Measurements from ENCODE around the gene LRP1B. TPM values are rescaled to one million over a fixed set of nuclear protein-coding genes. Genes with fewer than 3 reads are reported as not detected.
"Not testable (repeated sequence)": the region's sequence is repeated elsewhere in the genome, so short reads cannot be mapped to it uniquely, and the experiment has no call there.

The LRP1B gene
- total RNA-seq, 1 experiment from 2014 or later: 0.21 TPM

DNA sequence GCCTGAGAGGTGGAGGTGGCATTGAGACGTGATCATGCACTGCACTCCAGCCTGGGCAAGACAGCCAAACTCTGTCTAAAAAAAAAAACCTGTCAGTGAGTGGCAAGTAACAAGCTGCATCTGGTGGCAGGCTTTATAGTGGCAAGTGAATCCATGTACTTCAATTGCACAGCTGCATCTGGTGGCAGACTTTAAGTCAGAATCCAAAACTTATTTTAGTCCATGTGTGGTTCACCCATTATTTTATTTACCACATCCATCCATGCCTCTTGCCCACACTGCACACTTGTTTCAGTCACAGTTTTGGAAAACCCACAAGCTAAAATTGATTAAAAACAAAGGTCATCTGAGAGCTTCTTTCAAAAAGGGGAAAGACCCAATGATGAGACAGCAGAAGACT, 1714.2 kb downstream of the LRP1B start:
- intact Hi-C loops (cut with micrococcal nuclease; ENCODE audit: unreplicated experiment): no loop called here
- Mint-ChIP-seq H3K27ac (ENCODE audit: unreplicated experiment) (no peak overlapping the region), H3K36me3 (ENCODE audit: insufficient read depth, unreplicated experiment) (no peaks in the 10 kb centered on the region), H3K4me1 (ENCODE audit: low read depth, unreplicated experiment) (no peaks in the 10 kb centered on the region), H3K27me3 (ENCODE audit: unreplicated experiment) (no peaks in the 10 kb centered on the region), H3K9me3 (ENCODE audit: low read depth, unreplicated experiment) (no peaks in the 10 kb centered on the region), H3K4me3 (ENCODE audit: low read depth, unreplicated experiment) (no peak overlapping the region)
- CTCF ChIA-PET: no interaction called here
- BruUV-seq (replicated peaks): no TSS peak
- no peak for DNase-seq
- TF ChIP-seq, protein P1, sequence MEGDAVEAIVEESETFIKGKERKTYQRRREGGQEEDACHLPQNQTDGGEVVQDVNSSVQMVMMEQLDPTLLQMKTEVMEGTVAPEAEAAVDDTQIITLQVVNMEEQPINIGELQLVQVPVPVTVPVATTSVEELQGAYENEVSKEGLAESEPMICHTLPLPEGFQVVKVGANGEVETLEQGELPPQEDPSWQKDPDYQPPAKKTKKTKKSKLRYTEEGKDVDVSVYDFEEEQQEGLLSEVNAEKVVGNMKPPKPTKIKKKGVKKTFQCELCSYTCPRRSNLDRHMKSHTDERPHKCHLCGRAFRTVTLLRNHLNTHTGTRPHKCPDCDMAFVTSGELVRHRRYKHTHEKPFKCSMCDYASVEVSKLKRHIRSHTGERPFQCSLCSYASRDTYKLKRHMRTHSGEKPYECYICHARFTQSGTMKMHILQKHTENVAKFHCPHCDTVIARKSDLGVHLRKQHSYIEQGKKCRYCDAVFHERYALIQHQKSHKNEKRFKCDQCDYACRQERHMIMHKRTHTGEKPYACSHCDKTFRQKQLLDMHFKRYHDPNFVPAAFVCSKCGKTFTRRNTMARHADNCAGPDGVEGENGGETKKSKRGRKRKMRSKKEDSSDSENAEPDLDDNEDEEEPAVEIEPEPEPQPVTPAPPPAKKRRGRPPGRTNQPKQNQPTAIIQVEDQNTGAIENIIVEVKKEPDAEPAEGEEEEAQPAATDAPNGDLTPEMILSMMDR (IDR thresholded peaks at IDR 0.05; ENCODE audit: unreplicated experiment): no peak

DNA sequence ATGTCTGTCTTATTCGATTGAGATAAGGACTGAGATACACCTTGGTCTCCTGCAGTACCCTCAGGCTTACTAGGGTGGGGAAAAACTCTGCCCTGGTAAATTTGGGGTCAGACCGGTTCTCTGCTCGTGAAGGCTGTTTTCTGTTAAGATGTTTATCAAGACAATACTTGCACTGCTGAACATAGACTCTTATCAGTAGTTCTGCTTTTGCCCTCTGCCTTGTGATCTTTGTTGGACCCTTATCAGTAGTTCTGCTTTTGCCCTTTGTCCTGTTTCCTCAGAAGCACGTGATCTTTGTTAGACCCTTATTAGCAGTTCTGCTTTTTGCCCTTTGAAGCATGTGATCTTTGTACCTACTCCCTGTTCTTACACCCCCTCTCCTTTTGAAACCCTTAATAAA, 1715.8 kb downstream of the LRP1B start:
- CTCF ChIA-PET; intact Hi-C loops (cut with micrococcal nuclease; ENCODE audit: unreplicated experiment); H3K4me1 Mint-ChIP-seq (ENCODE audit: low read depth, unreplicated experiment); DNase-seq; BruUV-seq (replicated peaks); H3K4me3 Mint-ChIP-seq (ENCODE audit: low read depth, unreplicated experiment); H3K27me3 Mint-ChIP-seq (ENCODE audit: unreplicated experiment); H3K27ac Mint-ChIP-seq (ENCODE audit: unreplicated experiment); H3K36me3 Mint-ChIP-seq (ENCODE audit: insufficient read depth, unreplicated experiment); H3K9me3 Mint-ChIP-seq (ENCODE audit: low read depth, unreplicated experiment): not testable (repeated sequence)

DNA sequence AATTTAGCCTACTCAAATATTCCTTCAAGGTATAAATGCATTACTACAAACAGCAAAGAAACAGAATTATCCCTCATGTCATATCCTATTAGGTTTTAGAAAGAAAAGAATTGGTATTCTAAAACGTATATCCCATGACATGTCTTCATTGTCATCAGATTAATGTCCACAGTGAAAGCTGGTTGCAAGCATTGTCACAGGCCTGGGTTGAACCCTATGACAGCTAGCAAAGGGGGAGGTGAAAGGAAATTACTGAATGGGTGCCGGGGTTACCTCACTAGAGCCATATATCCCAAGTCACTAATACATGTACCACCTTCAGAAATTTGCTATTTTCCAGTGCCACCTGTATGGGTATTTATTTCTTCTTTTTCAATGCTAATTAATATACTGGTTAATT, 1720.1 kb downstream of the LRP1B start:
- Mint-ChIP-seq H3K4me1 (ENCODE audit: low read depth, unreplicated experiment) (no peaks in the 10 kb centered on the region), H3K36me3 (ENCODE audit: insufficient read depth, unreplicated experiment) (no peaks in the 10 kb centered on the region), H3K27me3 (ENCODE audit: unreplicated experiment) (no peaks in the 10 kb centered on the region), H3K27ac (ENCODE audit: unreplicated experiment) (no peak overlapping the region), H3K9me3 (ENCODE audit: low read depth, unreplicated experiment) (no peaks in the 10 kb centered on the region), H3K4me3 (ENCODE audit: low read depth, unreplicated experiment) (no peak overlapping the region)
- BruUV-seq (replicated peaks): no TSS peak
- intact Hi-C loops (cut with micrococcal nuclease; ENCODE audit: unreplicated experiment): no loop called here
- TF ChIP-seq, protein P1 (IDR thresholded peaks at IDR 0.05; ENCODE audit: unreplicated experiment): no peak
- CTCF ChIA-PET: no interaction called here
- no peak for DNase-seq

DNA sequence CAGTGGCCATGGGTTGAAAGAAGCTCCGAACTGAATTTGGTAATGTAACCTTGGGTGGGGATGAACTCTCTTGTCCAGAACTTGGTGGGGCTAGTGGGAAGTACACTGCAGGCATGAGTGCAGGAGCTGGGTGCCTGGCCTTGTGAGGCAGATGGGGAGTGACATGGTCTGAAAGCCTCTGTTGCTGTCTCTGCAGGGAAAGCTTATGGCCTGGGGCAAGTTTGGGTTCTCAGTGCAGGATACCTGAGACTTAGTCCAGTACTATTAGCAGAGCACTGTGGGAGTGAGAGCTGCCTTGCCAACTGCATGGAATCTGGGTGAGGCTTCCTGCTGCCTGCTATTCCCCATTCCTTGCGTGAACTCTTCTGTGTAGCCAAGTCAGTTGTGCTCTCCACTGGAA, 1729.8 kb downstream of the LRP1B start:
- no peak overlapping the region for H3K27ac Mint-ChIP-seq (ENCODE audit: unreplicated experiment)

DNA sequence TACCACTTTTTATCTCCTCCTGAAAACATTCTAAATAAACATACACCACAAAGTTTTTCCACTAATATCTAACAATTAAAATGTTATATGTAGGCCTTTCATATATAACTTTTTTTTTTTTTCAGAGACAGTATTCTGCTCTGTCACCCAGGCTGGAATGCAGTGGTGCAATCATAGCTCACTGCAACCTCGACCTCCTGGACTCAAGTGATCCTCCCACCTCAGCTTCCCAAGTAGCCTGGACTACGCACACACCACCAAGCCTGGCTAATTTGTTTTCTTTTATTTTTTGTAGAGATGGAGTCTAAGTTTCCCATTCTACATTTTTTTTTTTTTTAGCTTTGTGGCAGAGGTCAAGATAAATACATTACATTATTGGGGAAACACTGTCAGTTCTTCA, 1738.0 kb downstream of the LRP1B start:
- TF ChIP-seq, protein P1 (IDR thresholded peaks at IDR 0.05; ENCODE audit: unreplicated experiment): no peak
- Mint-ChIP-seq H3K9me3 (ENCODE audit: low read depth, unreplicated experiment) (peaks cover 2% of the 10 kb centered on the region), H3K27me3 (ENCODE audit: unreplicated experiment) (no peaks in the 10 kb centered on the region), H3K36me3 (ENCODE audit: insufficient read depth, unreplicated experiment) (no peaks in the 10 kb centered on the region), H3K4me1 (ENCODE audit: low read depth, unreplicated experiment) (no peaks in the 10 kb centered on the region), H3K4me3 (ENCODE audit: low read depth, unreplicated experiment) (no peak overlapping the region), H3K27ac (ENCODE audit: unreplicated experiment) (no peak overlapping the region)
- CTCF ChIA-PET: interaction anchor here (0.7 kb wide), 1 partner anchor 113 kb away, joined by 3 read pairs; no protein-coding TSS in a partner anchor
- intact Hi-C loops (cut with micrococcal nuclease; ENCODE audit: unreplicated experiment): no loop called here
- no peak for DNase-seq
- BruUV-seq (replicated peaks): no TSS peak

More for the DNA sequence above, 1729.8 kb downstream of the LRP1B start:
- Mint-ChIP-seq H3K36me3 (ENCODE audit: insufficient read depth, unreplicated experiment) (no peaks in the 10 kb centered on the region), H3K27me3 (ENCODE audit: unreplicated experiment) (no peaks in the 10 kb centered on the region), H3K4me1 (ENCODE audit: low read depth, unreplicated experiment) (peaks cover 13% of the 10 kb centered on the region), H3K9me3 (ENCODE audit: low read depth, unreplicated experiment) (peaks cover 11% of the 10 kb centered on the region), H3K4me3 (ENCODE audit: low read depth, unreplicated experiment) (no peak overlapping the region)
- TF ChIP-seq, protein P1 (IDR thresholded peaks at IDR 0.05; ENCODE audit: unreplicated experiment): no peak
- intact Hi-C loops (cut with micrococcal nuclease; ENCODE audit: unreplicated experiment): no loop called here
- CTCF ChIA-PET: no interaction called here
- no peak for DNase-seq
- BruUV-seq (replicated peaks): no TSS peak
